Brain pericyte (primary cell): ENCODE results near the gene FGF14.
"Not testable (repeated sequence)": the region's sequence is repeated elsewhere in the genome, so short reads cannot be mapped to it uniquely, and the experiment has no call there.

Experiments used
- DNase-seq: peaks from one replicate; pipeline ENCODE4 v3.0.0-alpha.2; 2012; ENCODE audit warnings: low read depth, low spot score

The FGF14 gene

DNA sequence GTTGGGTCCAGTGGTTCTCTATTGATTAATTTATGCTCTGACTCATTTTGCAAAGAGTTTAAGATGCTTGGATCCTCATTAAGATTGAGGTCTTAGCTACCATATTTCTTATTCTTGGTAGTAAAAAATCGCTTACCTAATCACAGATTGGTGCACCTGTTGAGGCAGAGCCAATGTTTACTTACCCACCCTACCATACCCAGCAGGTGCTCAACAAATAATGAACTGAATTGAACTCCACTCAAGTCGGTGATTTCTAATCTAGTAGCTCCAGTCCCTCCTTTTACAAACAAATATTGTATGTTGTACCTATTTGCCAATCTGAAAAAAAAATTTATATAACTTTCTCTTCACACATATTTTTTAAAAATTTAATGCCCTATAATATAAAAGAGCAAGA, 361.0 kb downstream of the FGF14 start:
- no peak for DNase-seq

- DNase-seq, result no peak
Measured at GRCh38 chr13:102039264-102039663, 362.6 kb downstream of the FGF14 start.

GRCh38 chr13:102038787-102039186, 363.1 kb downstream of the FGF14 start:
- no peak for DNase-seq

- no peak for DNase-seq
Measured at GRCh38 chr13:102035969-102036368, 365.9 kb downstream of the FGF14 start.

DNA sequence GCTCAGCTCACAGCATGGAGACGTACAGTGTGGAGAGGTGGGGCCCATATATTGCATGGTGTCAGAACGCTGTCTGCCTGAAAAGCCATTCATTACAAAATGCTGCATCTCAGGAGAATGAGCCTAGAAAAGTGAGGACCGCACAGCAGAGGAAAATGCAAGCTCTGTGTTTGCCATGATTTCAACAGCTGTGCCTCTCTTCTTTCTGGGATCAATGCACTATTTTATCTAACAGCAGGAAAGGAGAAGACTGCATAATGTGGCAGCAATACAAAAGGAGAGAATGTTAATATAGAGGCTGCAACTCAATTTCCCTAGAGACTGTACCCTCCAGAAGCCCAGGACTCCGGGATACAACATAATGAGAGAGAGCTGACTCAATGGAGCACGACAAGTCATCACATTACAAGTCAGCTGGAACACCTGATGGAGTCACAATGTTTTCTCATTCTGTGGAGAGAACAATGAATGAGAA, 368.0 kb downstream of the FGF14 start:
- DNase-seq, result no peak

- no peak for DNase-seq
Measured at GRCh38 chr13:102033386-102033785, 368.5 kb downstream of the FGF14 start.

- no peak for DNase-seq
Measured at GRCh38 chr13:102028868-102029267, 373.0 kb downstream of the FGF14 start.

- no peak for DNase-seq
Measured at GRCh38 chr13:102028206-102028605, 373.6 kb downstream of the FGF14 start.

- DNase-seq, result no peak
Measured at GRCh38 chr13:102021777-102022176, 380.1 kb downstream of the FGF14 start.

GRCh38 chr13:102020611-102021216, 381.1 kb downstream of the FGF14 start:
- no peak for DNase-seq

GRCh38 chr13:102018716-102019115, 383.1 kb downstream of the FGF14 start:
- no peak for DNase-seq

GRCh38 chr13:102017248-102017647, 384.6 kb downstream of the FGF14 start:
- no peak for DNase-seq

GRCh38 chr13:102012299-102013293, 389.3 kb downstream of the FGF14 start:
- no peak for DNase-seq

DNA sequence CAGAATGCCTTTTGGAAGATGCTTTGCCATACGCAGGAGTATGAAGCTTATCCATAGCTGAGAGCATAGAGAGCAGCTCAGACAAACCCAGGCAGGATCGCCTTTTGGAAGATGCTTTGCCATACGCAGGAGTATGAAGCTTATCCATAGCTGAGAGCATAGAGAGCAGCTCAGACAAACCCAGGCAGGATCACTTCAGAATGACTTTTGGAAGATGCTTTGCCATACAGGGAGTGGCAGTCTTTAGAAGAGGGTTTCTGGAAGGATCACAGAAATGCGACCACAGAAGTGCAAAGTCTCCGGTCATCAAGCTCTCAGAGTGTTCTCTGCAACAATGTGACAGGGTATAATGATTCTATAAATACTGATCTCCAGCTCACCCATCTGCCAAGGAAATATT, 390.4 kb downstream of the FGF14 start:
- DNase-seq, result not testable (repeated sequence)

DNA sequence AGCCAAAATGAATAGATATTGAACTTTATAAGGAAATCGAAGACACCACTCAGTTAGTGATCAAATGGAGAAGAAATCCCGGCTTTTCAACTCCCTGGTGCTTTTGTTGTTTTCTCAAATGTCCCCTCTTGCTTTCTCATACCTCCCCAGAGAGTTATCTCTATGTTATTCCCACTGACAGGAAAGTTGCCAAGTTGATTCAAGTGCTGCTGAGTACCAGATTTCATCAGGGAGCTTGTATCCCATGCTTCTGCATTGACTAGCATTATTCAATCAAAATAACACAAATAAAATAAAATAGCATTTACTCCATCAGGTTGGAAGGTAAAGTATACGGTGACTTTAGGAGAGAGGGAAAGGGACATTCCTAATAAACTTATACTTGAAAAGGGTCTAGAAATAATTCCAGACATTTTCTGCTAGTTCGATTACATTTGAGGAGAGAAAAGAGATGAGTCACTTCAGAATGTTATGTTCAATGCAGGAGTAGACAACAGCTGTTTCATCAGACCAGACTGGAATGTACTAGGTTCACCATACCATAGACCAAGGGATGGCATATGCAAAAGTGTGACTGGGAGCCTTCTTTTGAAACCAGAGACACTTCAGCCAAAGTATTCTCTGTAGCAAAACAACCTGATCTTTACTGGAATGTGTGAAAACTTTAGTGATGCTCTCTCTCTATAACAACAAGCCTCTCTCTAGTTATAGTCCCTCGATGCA, 397.8 kb downstream of the FGF14 start:
- no peak for DNase-seq

GRCh38 chr13:102002287-102002686, 399.6 kb downstream of the FGF14 start:
- no peak for DNase-seq

DNA sequence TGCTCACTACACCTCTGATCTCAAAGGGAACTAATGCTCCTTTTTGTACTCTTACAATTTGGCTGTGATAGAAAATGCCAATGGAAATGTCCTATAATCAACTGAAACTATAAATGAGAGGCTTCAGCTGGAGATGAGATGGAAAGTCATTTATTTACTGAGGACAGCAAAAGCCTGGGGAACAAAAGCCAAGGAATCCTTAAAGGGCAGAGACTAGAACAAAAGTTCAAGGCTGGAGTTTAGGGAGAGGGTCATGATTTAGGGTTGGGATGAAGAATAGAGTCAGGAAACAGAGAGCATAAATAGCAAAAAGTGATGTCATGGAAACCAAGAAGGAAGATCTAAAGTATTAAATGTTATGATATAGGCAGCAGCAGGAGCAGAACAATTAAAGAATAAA, 401.1 kb downstream of the FGF14 start:
- no peak for DNase-seq

DNA sequence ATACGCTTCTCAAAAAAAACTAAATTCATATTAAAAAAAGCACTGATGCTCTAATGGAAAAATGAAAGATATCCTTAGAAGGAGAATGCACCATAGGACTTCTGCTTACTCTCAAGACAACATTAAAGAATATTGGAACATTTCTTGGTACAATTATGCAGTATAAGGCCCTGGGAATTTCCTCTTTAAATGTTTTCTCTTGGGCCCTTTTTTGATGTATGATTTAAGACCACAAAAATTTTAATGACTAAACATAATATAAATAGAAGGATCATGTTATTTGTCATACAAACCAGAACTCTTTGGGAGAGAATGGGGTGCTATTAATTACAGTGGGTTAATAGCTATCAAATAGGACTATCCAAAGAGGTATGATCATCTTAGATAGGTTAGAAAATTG, 403.7 kb downstream of the FGF14 start:
- DNase-seq, result no peak

DNA sequence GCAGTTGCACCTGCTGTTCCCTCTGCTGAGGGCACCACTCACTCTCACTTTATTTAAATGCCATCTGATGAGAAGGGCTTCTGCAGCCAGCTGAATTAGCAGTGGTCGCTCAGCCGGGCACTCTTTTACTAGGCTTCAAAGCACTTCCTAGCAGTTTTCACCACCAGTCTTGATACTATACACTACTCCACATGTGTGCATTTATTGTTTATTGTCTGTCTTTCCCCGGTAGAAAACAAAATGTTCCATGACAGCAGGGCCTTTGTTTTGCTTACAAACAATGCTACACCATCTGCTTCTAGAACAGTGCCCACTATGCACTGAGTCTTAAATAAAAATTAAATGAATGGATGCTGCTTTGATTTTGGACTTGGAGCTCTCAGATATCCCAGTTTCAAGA, 404.9 kb downstream of the FGF14 start:
- DNase-seq, result no peak

DNA sequence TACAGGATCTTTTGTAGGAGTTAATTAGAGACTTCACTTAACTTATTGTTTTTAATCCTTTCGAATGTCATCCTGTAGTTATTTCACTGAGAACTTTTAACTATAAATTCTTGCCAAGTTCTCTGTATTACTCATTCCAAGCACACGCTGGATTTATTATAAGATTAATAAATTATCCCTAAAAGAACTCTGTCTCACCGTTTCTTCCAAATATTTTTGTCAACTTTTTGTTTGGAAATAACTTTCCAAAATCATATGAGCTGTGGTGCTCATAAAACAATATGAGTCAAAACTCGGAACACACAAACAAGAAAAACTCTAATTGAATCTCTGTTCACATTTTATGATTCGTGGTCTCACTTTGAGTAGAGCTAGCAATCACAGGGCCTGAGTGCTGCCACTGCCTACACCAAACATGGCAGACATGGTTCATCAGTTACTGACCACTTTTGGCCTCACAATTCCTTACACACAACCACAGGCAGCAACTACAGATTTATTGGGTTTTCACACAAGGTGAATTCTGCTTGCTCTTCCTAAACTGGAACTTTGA, 412.0 kb downstream of the FGF14 start:
- DNase-seq, result no peak

DNA sequence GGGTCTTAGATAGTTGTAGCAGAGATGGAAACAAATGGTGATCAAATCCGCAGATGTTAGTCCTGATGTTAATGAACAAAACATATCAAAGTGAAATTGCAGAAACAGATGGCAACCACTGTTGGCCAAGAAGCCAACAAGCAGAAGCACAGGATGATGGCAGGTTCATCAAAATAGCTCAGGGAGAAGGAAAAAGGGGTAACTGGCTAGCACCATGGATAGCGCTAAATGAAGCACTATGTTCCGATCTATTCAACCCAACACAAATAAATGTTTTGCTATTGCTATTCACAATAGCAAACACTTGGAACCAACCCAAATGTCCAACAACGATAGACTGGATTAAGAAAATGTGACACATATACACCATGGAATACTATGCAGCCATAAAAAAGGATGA, 413.7 kb downstream of the FGF14 start:
- no peak for DNase-seq

DNA sequence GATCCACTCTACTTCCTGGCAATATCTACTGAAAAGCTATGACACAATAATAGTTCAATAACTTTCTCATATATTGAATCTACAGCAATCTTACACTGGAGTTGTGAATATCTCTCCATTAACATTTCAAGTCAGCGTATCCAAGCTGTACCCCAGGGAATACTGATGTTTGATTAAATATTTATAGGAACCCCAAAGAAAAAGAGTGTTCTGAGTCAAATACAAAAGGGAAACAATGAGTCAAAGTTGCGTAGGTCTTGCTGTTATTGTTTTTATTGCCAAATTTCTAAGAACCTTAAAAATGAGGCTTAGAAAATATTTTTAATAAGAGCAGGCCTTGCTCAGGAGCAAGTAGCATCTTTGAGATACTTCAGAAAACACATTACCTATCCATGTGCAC, 415.5 kb downstream of the FGF14 start:
- DNase-seq, result no peak
